CD4-positive, CD25-positive, alpha-beta regulatory T cell (primary cell): ENCODE measurements around the gene NUP160. TPM values are rescaled to one million over a fixed set of nuclear protein-coding genes. Genes with fewer than 3 reads are reported as not detected.
"Not testable (repeated sequence)": the region's sequence is repeated elsewhere in the genome, so short reads cannot be mapped to it uniquely, and the experiment has no call there.

Experiments
- ATAC-seq, 2 donors: fragments of 150-1000 bp; cut with Tn5 transposase; one replicate each; pipeline ENCODE4 v1.10.0; 2021; ENCODE audit warnings: low read depth in 2 of 2, moderate number of reproducible peaks in 2 of 2, moderate library complexity in 1 of 2
- DNase-seq, 3 donors: peaks; one replicate each; pipeline versions ENCODE4 v3.0.0 to v3.0.0-alpha.2; 2012 to 2022; ENCODE audit warnings: mixed read lengths in 1 of 3
- H3K27ac ChIP-seq: one replicate; pipeline ENCODE4 v1.7.0; 2013; ENCODE audit warnings: mild to moderate bottlenecking, low read length; ENCODE audit not compliant: insufficient read depth, poor library complexity, severe bottlenecking
- H3K27me3 ChIP-seq: one replicate; pipeline ENCODE4 v1.7.0; 2013; ENCODE audit warnings: low read length; ENCODE audit not compliant: control insufficient read depth, insufficient read depth
- H3K36me3 ChIP-seq: one replicate; pipeline ENCODE4 v1.7.0; 2013; ENCODE audit warnings: mild to moderate bottlenecking, low read length, moderate library complexity; ENCODE audit not compliant: control insufficient read depth, insufficient read depth
- H3K4me1 ChIP-seq: 2 replicates; pipeline ENCODE4 v1.7.0; 2013; ENCODE audit warnings: mild to moderate bottlenecking, low read length; ENCODE audit not compliant: insufficient read depth, control insufficient read depth, poor library complexity, severe bottlenecking
- H3K4me3 ChIP-seq: one replicate; pipeline ENCODE4 v1.7.0; 2013; ENCODE audit warnings: low read depth, mild to moderate bottlenecking, low read length, moderate library complexity
- H3K9me3 ChIP-seq, 2 experiments: 1 replicate in 1 of 2; 2 replicates in 1 of 2; pipeline ENCODE4 v1.7.0; 2013; ENCODE audit warnings: low read length in 2 of 2, mild to moderate bottlenecking in 1 of 2, moderate library complexity in 1 of 2; ENCODE audit not compliant: control insufficient read depth in 2 of 2
- H3K27ac Mint-ChIP-seq, 3 donors: one replicate each; pipeline ENCODE4 v1.8.0; 2020 to 2022; ENCODE audit warnings: mild to moderate bottlenecking in 3 of 3, mixed read lengths in 3 of 3, moderate library complexity in 2 of 3
- H3K27me3 Mint-ChIP-seq: one replicate; pipeline ENCODE4 v1.8.0; 2022; ENCODE audit warnings: mild to moderate bottlenecking, mixed read lengths
- H3K36me3 Mint-ChIP-seq: one replicate; pipeline ENCODE4 v1.8.0; 2020; ENCODE audit warnings: mixed read lengths
- H3K4me1 Mint-ChIP-seq, 4 donors: one replicate each; pipeline ENCODE4 v1.8.0; 2020 to 2022; ENCODE audit warnings: mixed read lengths in 4 of 4, mild to moderate bottlenecking in 1 of 4
- H3K4me3 Mint-ChIP-seq, 4 donors: one replicate each; pipeline ENCODE4 v1.8.0; 2020 to 2022; ENCODE audit warnings: mild to moderate bottlenecking in 4 of 4, mixed read lengths in 4 of 4, moderate library complexity in 3 of 4
- H3K9me3 Mint-ChIP-seq, 7 donors: one replicate each; pipeline ENCODE4 v1.8.0; 2020 to 2022; ENCODE audit warnings: mixed read lengths in 7 of 7, mild to moderate bottlenecking in 3 of 7, moderate library complexity in 2 of 7
- polyA plus RNA-seq, 4 donors: library from polyadenylated mRNA; unstranded; fragments of 300-500 nt; fragmentation: Illumina TruSeq; gene quantifications; one replicate each; pipeline ENCODE4 v1.2.3, GENCODE V29; 2021
- total RNA-seq: library from RNA; stranded (reverse); gene quantifications from one replicate; pipeline ENCODE4 v1.2.3, GENCODE V29; 2022

The NUP160 gene
- total RNA-seq (43.0 TPM), polyA plus RNA-seq (10 to 100 TPM; 23.5 to 40.2 (median 24.8) TPM)

- ATAC-seq (peak; percentile 88 to 90), DNase-seq (peak; percentile 85 to 90 (median 87))
- Mint-ChIP-seq H3K27ac (peak within 1 kb of the TSS; percentile 99 to 100 (median 99)), H3K4me3 (peak within 1 kb of the TSS; percentile 98 to 99 (median 99)), H3K27me3 (no peaks in the 10 kb centered on the region), H3K9me3 (no peaks in the 10 kb centered on the region), H3K4me1 (peaks cover 22 to 63% (median 38%) of the 10 kb centered on the region in 4 donors), H3K36me3 (peaks cover 4% of the 10 kb centered on the region)
- H3K4me1 ChIP-seq, result peaks cover 37% of the 10 kb centered on the region
- peak within 1 kb of the TSS; percentile 99 for H3K4me3 ChIP-seq
- H3K27me3 ChIP-seq, result no peaks in the 10 kb centered on the region
- no peaks in the 10 kb centered on the region for H3K9me3 ChIP-seq
- peak within 1 kb of the TSS; percentile 91 for H3K27ac ChIP-seq
- peaks cover 29% of the 10 kb centered on the region for H3K36me3 ChIP-seq
Measured at GRCh38 chr11:47847892-47848699, at the start of gene NUP160. Gene NUP160 (minus strand): TSS chr11:47848350. CDS start chr11:47848318, 32 bp downstream.

GRCh38 chr11:47896199-47896598, 48.0 kb upstream of the NUP160 start:
- no peak for DNase-seq
- H3K27ac Mint-ChIP-seq, result peak overlapping the region in 1 of 3 donors; percentile 8
- H3K27me3 Mint-ChIP-seq, result peaks cover 16% of the 10 kb centered on the region
- Histone ChIP-seq H3K27ac (no peak overlapping the region), H3K9me3 (no peaks in the 10 kb centered on the region), H3K4me3 (no peak overlapping the region), H3K4me1 (no peaks in the 10 kb centered on the region), H3K36me3 (no peaks in the 10 kb centered on the region), H3K27me3 (no peaks in the 10 kb centered on the region)
- H3K9me3 Mint-ChIP-seq, result peaks cover 0 to 3% (median 0%) of the 10 kb centered on the region in 7 donors
- no peaks in the 10 kb centered on the region for H3K36me3 Mint-ChIP-seq
- H3K4me3 Mint-ChIP-seq, result no peak overlapping the region
- H3K4me1 Mint-ChIP-seq, result peaks cover 0 to 12% (median 8%) of the 10 kb centered on the region in 4 donors
- no peak for ATAC-seq

- no peak for DNase-seq
- Histone ChIP-seq H3K4me1 (peaks cover 2% of the 10 kb centered on the region), H3K27ac (no peak overlapping the region), H3K27me3 (no peaks in the 10 kb centered on the region), H3K4me3 (no peak overlapping the region), H3K36me3 (no peaks in the 10 kb centered on the region), H3K9me3 (no peaks in the 10 kb centered on the region)
- no peak for ATAC-seq
- Mint-ChIP-seq H3K4me3 (no peak overlapping the region), H3K27ac (no peak overlapping the region), H3K4me1 (peaks cover 0 to 13% (median 10%) of the 10 kb centered on the region in 4 donors), H3K27me3 (peaks cover 20% of the 10 kb centered on the region), H3K9me3 (peaks cover 0 to 3% (median 0%) of the 10 kb centered on the region in 7 donors), H3K36me3 (no peaks in the 10 kb centered on the region)
Measured at GRCh38 chr11:47895035-47895434, 46.9 kb upstream of the NUP160 start.

- not testable (repeated sequence) for H3K27me3 ChIP-seq, H3K9me3 Mint-ChIP-seq, H3K36me3 ChIP-seq, ATAC-seq, DNase-seq, H3K4me3 ChIP-seq, H3K27ac ChIP-seq, H3K36me3 Mint-ChIP-seq, H3K4me3 Mint-ChIP-seq, H3K4me1 ChIP-seq, H3K9me3 ChIP-seq, H3K27ac Mint-ChIP-seq
- Mint-ChIP-seq H3K27me3 (peaks cover 25% of the 10 kb centered on the region), H3K4me1 (peaks cover 6 to 26% (median 19%) of the 10 kb centered on the region in 4 donors)
Measured at GRCh38 chr11:47892546-47893276, 44.6 kb upstream of the NUP160 start.

GRCh38 chr11:47891886-47892285, 43.7 kb upstream of the NUP160 start:
- H3K27me3 ChIP-seq, result no peaks in the 10 kb centered on the region
- ATAC-seq (no peak), DNase-seq (no peak)
- H3K4me3 ChIP-seq, result no peak overlapping the region
- H3K9me3 ChIP-seq, result no peaks in the 10 kb centered on the region
- peaks cover 25% of the 10 kb centered on the region for H3K27me3 Mint-ChIP-seq
- H3K9me3 Mint-ChIP-seq, result peaks cover 0 to 4% (median 0%) of the 10 kb centered on the region in 7 donors
- H3K4me3 Mint-ChIP-seq, result no peak overlapping the region
- peaks cover 6 to 31% (median 20%) of the 10 kb centered on the region in 4 donors for H3K4me1 Mint-ChIP-seq
- H3K27ac ChIP-seq, result no peak overlapping the region
- no peaks in the 10 kb centered on the region for H3K36me3 ChIP-seq
- peaks cover 7% of the 10 kb centered on the region for H3K4me1 ChIP-seq
- H3K36me3 Mint-ChIP-seq, result no peaks in the 10 kb centered on the region
- no peak overlapping the region for H3K27ac Mint-ChIP-seq

DNA sequence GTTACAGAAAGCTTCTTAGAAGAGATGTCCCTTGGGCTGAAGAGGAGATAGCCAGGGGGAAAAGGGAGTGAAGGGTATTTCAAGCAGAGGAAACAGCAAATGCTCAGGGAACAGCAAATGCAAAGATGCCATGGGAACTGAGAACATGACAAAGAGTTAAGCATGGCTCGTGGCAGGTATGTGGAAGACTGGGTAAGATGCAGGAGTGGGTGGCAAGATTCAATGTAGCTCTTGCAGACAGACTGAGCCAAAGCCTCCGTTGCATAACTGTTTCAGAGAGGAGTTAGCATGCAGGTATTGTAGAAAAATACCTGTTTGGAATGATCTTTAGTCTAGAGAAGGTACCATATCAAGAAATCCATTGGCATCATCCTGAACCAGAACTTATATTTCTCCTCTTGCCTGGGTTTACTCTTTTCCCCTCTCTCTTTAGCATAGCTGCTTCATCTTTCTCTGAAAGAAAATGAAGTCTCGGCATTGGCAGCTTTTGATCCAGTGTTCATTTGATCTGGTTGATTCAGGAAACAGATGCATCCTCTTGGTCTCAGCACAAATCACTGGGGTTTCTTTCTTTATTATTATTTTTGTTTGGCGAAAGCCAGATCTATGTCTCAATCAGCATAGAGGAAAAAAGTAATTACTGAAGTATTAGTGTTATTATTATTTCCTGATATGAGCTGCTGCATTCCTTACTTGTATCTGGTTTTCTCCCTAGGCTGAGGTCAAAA, 41.7 kb upstream of the NUP160 start:
- Histone ChIP-seq H3K36me3 (no peaks in the 10 kb centered on the region), H3K4me1 (peaks cover 18% of the 10 kb centered on the region), H3K27me3 (no peaks in the 10 kb centered on the region), H3K4me3 (no peak overlapping the region), H3K27ac (no peak overlapping the region), H3K9me3 (no peaks in the 10 kb centered on the region)
- Mint-ChIP-seq H3K36me3 (no peaks in the 10 kb centered on the region), H3K27me3 (peaks cover 19% of the 10 kb centered on the region), H3K4me1 (peaks cover 12 to 47% (median 27%) of the 10 kb centered on the region in 4 donors), H3K9me3 (peaks cover 0 to 2% (median 0%) of the 10 kb centered on the region in 7 donors), H3K4me3 (peak overlapping the region in 1 of 4 donors; percentile 8), H3K27ac (peak overlapping the region; percentile 2 to 16 (median 12))
- peak in 1 of 3 donors; percentile 50 for DNase-seq
- ATAC-seq, result peak in 1 of 2 donors; percentile 17

- Mint-ChIP-seq H3K27me3 (peaks cover 14% of the 10 kb centered on the region), H3K9me3 (peaks cover 0 to 2% (median 0%) of the 10 kb centered on the region in 7 donors), H3K4me3 (peak overlapping the region in 1 of 4 donors; percentile 52), H3K27ac (peak overlapping the region; percentile 18 to 32 (median 29)), H3K36me3 (no peaks in the 10 kb centered on the region), H3K4me1 (peaks cover 12 to 56% (median 32%) of the 10 kb centered on the region in 4 donors)
- Histone ChIP-seq H3K9me3 (no peaks in the 10 kb centered on the region), H3K36me3 (no peaks in the 10 kb centered on the region), H3K27me3 (no peaks in the 10 kb centered on the region), H3K4me3 (no peak overlapping the region), H3K4me1 (peaks cover 18% of the 10 kb centered on the region), H3K27ac (no peak overlapping the region)
- DNase-seq (peak in 1 of 3 donors; percentile 78), ATAC-seq (peak; percentile 56 to 58)
Measured at GRCh38 chr11:47887910-47888569, 39.9 kb upstream of the NUP160 start.
